HG02678 (cell line): Measurements from ENCODE around the gene KRT81.
"Not testable (repeated sequence)": the region's sequence is repeated elsewhere in the genome, so short reads cannot be mapped to it uniquely, and the experiment has no call there.

Experiments used
- ATAC-seq: cut with Tn5 transposase; IDR thresholded peaks from one replicate; pipeline ENCODE4 v1.9.1; 2021; ENCODE audit warnings: mild to moderate bottlenecking, moderate library complexity; ENCODE audit not compliant: unreplicated experiment

Gene KRT81

DNA sequence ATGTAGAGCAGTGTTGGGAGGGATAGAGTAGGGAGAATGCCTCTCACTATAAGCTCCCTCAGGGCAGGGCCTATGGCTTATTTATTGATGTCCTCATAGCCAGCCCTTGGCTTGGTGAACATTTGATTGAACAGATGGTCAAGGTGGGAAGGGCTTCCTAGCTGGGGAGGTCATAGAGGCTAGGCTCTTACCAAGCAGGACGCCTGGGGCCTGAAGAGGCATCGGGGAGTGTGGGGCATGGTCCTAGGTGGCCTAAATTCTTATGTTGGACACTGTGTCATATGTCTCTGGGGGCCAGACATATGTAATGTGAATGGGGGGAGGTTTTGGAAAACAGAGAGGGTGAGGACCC is 34.8 kb downstream of the KRT81 start:
- ATAC-seq: no peak

DNA sequence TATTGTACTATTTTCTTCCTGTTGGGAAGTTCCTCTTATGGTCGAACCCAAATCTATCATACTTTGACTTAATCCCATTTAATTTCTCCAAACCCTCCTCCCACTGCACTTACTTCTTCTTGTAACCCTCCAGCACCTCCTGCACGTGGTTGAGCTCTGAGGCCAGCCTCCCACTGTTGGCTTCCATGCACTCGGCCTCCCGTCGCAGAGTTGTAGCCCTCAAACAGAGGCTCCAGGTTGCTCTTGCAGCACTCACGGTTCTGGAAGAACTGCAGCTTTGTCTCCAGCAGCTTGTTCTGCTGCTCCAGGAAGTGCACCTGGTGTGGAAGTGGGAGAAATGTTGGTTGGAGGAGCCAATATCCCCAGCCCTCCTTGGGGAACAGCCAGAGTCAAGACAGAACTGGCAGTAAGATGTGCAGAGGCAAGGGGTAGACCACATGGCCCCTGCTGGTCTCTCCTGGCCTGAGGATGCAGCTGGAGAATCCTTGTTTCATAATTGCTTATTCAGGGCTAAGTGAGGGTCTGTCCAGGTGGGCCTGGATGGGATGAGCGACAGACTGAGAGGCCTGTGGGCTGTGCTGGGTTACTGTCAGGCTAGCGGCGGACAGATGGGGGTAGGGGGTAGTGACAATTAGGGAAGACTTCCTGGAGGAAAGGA is 35.3 kb downstream of the KRT81 start:
- ATAC-seq: no peak

DNA sequence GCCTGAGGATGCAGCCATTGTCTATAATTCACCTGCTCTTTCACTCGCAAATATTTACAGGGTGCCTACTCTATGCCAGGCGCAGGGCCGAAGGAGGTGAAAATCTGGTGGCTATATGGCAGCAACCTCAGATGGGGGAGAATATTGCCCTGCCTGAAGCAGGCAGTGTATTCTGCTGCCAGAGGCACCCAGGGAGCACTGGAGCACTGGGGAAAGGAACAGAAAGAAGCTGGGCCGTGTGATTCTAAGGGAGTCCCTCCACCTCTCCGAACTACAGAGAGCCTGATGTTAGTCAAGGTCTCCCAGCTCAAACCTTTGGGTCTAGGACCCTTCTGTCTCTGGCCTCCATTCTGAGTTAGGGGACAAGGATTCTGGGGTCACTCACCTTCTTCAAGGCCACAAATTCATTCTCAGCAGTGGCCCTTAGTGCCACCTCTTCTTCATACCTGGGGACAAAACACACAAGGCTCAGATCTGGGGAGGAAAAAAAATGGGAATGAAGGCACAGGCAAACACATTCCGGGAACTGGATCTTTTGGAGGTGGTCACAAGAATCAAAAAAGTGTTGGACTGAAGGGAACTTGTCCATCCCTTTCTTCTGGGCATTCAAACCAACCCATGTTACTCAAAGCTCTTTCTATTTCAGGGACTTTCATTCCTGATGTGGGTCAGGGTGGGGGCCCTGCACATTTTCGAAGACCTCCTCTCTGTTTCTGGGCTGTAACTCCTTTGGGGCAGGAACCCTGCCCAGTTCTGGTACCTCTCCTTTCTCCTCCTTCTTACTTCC is 36.2 kb downstream of the KRT81 start:
- ATAC-seq: no peak

DNA sequence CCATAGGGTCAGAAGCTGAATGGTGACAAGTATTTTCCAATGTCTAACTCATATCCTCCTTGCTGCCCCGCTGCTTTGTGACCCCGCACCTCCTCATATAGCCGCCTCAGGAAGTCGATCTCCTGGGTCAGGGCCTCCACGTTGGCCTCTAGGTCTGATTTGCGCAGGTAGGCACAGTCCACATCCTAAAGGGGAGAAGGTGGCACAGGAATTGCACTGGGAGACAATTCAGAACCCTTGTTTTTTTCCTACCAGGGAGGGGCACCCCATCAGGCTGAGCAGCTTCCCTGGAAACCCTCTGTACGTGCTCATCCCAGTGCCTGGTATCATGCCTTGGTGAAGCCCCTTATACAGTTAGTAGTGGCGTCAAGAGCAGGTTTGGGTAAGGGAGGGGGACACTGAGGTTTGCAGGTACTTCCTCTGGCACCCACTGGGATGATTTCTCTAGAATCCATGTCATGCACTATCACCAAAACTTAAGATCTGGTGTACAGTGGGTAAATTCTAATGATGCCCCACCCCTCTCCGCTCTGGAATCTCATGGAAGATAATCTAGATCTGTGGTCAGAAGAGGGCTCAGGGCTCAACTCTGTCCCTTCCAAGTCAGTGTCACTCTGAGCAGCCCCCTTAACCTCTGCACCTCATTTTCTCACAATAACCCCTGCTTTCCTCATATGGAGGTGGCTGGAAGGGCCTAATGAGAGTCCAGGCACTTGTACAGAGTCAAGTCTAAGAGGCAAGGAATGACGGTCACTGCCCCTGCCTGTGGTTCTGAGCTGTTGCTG is 37.0 kb downstream of the KRT81 start:
- no peak for ATAC-seq

DNA sequence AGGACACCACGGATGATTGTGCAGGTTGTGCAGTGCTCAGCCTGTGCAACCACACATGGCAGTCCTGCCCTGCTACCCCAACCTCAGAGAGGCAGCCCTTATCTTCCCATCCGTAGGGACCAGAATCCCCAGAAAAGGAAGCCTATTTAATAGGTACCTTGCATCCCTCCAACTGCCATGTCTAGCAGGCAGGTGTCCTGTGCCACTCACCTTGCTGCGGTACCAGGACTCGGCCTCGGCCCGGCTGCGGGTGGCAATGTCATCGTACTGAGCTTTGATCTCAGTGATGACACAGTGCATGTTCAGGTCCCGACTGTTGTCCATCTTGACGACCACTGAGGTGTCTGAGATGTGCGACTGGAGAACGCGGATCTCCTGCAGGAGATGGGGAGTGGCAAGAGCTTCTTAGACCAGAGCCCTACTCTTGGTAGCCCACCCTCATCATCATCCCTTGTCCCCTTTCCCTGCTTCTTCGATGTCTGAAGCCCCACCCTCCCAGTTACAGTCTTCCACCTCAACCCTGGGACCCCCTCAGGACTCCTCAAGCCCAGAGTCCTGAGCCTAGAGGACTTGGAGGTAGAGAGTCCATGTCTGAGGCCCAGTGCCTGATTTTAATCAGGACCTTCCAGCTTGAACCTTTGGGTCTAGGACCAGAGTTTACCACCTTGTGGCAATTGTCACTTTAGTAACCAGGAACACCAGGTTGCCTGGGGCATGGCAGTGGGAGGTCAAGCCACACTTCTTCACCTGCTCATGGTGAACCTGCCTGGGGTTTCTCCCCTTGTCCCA is 37.7 kb downstream of the KRT81 start:
- no peak for ATAC-seq

DNA sequence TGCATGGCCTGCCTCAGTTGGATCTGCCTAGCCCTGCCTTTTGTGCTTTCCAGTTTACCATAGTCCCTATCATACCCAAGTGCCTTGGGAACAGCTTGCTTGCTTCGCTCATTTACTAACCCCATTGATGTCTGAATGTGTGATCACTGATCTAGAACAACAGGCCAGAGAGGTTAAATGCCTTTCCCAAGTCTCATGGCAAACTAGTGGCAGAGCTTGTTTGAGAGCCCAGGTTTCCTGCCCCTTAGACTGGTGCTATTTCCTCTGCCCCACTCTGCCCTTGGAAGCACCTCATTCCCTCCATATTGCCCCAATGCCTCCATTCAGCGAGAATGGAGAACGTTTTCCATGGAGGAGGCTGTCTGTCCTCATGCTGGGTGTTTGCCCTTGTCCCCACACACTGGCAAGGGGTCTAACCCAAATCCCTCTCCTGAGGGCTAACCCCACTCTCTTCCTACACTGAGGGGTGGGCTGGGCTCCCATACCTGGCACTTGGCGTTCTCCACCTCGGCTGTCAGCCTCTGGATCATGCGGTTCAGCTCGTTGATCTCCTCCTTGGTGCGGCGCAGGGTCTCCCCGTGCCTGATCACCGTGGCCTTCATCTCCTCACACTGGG is 38.5 kb downstream of the KRT81 start:
- no peak for ATAC-seq

DNA sequence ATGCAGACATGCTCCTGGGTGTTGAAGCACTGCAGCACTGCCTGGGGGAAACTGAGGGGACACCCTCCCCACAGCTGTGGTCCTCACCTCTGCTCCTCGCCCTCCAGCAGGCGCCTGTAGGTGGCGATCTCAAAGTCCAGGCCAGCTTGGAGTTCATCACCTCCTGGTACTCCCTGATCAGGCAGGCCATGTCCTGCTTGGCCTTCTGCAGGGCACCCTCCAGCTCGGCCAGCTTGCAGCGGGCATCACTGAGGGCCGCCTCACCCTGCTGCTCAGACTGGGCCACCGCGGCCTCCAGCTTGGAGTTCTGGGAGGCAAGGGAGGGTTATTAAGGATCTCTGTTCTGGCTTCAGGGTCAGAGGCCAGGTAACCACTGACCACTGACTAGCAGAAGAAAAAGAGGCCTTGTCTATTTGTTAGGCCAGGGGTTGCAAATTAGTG is 39.1 kb downstream of the KRT81 start:
- ATAC-seq: not testable (repeated sequence)

DNA sequence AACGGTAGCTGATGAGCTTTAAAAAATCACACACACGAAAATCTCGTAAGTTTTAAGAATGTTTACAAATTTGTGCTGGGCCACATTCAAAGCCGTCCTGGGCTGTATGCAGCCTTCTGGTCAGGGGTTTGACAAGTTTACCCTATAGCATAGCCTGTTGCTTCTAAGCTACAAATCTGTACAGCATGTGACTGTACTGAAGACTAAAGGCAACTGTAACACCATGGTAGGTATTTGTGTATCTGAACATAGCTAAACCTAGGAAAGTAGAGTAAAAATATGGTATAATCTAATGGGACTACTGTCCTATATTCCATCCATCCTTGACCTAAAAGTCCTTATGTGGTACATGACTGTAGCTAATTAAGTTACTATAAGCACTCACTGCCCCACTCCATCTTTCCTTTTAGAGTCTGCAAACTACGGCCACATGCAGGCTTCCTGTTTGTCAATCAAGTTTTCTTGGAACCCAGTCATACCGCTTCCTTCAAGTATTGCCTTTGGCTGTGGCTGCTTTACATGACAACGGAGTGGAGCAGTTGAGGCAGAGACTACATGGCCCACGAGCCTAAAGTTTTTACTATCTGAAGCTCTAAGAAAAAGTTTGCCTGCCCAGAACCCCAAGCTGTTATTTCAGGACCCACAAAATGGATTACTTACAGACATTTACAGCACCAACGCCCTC is 39.8 kb downstream of the KRT81 start:
- no peak for ATAC-seq

DNA sequence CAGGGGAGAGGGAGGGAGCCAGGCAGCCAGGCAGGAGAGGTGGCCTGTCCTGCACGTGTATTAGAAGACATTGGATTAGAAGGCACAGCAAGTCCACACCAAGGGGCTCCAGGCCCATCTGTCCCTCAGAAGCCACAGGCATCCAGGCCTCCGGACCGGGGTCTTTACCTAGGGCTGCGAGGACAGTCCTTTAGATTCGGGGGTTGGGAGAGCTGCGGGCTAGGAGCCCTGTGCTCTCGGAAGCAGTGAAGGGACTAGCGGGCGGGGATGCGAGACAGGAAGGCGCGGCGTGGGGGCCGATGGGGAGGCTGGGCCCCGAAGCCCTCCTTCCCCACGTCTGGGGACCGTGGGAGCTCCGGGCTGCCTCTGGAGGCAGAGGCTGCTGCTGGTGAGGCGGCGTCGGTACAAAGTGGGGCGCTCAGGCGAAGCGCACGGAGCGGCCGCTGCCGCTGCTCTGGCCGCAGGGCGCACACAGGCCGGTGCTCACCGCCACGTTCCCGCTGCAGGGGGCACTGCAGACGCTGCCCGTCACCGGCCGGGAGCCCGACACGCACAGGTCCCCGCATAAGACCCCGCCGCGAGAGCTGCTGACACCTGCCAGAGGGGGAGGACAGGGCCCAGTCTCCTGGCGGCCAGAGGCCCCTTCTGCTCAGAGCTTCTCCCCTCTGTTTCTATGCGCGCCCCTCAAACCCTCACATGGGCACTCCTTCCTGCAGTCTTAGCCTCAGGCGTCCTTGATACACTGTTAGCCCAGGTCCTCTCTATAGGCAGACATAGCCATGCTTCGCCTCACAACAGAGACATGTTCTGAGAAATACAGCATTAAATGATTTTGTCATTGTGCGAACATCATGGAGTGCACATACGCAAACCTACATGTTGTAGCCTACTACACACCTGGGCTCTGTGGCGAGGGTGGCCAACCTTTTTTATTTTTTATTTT is 41.0 kb downstream of the KRT81 start:
- ATAC-seq: no peak

DNA sequence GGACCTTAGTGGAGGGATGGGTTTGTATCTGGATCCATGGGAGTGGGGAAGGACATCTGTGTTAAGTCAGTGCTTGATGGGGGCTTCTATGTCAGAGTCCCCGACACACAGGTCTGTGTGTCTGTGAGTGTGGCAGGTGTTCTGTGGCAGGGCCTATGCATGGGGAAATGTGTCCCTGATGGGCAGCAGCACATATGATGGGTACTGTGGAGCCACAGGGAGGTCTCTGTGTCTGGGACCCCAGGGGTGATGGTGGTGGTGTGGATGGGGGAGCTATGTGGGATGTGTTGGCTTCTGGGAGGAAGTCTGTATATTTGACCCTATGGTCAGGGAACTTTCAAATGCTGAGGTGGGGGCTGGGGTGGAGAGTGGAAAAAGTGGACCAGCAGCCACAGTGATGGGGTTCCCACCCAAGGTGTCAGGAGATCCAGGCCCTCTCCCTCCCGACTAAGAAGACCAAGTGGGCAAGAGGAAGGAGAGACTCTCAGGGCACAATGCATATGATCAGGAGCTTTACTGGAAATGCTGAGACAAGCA is 41.8 kb downstream of the KRT81 start:
- ATAC-seq: no peak

DNA sequence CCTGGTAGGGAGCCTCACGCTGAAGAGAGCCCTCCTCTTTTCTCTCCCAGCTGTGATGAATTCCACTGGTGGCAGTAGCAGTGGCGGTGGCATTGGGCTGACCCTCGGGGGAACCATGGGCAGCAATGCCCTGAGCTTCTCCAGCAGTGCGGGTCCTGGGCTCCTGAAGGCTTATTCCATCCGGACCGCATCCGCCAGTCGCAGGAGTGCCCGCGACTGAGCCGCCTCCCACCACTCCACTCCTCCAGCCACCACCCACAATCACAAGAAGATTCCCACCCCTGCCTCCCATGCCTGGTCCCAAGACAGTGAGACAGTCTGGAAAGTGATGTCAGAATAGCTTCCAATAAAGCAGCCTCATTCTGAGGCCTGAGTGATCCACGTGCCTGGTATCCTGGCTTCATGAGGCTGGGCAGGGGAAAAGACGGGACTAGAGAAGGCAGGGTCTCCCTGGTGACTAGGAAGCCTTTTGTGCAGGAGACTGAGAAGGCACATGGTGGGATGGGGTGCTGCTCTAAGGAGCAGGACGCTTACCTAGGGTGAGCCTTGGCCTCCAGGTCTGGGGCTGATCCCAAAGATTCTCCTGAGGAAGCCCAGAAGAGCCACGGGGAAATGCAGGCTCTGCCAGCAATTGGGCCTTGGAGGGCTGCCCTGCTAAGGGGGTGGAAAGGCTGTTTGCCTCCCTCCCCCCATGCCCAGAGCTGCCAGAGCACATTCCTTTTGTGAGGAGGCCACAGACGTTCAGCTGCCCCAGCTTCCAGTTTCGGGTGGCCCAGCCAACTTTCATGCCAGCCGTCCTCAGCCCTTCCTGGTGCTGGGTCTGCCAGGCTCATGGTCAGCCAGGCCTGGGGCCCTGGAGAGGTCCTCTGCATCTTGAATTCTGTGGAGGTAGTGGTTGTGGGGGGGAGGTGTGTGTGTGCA is 42.5 kb downstream of the KRT81 start:
- no peak for ATAC-seq

DNA sequence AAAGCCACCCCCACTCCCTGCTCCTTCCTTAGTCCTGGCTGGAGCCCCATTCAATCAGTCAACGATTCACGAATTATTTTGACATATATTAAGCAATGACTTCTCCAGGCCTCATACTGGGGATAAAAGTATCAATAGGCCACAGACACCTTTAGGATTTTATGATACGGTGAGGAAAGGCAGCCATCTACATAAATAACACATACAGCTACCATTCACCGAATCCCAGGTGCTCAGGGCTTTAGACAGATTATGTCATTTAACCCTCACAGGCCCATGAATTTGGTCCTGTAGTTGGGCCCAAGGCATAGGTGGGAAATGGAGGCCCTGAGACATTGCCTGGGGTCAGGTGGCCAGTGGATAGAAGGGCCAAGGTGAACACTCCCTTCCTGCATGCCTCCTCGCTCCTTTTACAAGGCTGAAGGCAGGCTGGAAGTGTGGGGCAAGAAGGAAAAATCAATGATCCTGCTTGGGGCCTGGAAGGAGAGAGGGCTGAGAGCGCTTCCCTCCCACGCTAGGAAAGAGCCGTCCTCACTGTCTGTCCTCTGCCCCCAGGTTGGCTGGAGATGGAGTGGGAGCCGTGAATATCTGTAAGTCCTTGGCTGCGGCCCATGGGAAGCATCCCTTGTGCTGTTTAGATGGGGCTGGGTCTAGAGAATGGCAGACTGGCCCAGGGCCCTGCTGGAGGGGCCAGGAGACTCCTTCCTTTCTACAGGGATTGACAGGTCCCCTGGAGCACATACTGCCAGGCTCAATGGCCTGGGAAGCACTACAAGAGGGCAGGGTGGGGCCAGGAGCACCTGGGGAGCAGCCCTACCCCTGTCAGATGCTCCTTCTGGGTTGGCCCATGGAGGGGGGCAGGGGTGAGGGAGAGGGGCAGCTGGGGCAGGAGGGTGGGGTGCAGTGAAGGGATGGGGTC is 43.5 kb downstream of the KRT81 start:
- no peak for ATAC-seq

DNA sequence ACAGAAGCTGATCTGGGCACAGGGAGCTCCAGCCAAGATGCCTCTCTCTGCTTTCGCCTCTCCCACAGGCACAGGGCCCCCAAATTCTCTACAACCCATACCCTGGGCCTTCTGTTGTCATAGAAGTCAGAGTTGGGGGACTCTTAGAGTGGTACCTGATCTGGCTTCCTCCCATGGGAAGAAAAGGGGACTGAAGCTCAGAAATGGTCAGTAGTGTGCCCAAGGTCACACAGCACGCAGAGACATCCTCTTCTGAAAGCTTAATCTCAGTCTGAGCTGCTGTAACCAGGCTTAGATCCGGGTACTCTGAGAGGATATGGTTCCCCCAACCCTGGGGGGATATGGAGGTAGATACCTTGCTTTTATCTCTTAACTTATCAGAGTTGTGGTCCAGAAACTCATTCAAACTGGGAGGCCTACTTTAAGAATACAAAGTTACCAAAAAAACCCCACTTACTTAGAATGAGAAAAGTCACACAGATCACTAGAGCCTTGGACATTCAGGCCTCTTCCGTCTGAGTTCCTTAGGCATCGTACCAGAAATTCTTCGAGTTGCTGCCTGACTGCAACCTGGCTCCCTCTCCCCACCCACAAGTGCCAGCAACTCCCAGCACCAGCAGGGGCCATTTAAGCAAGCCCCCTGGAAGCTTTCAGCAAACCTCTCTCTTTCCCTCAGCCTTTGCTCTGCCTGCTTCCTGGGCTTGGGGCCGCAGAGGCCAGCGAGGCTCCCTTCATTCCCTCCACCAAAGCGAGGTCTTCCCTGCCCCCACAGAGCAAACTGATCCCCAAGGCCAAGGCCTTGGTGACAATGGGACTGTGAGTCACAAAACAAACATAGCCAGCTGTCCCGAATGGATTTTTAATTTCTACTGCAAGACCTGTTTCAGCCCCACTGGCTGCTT is 44.4 kb downstream of the KRT81 start:
- no peak for ATAC-seq

DNA sequence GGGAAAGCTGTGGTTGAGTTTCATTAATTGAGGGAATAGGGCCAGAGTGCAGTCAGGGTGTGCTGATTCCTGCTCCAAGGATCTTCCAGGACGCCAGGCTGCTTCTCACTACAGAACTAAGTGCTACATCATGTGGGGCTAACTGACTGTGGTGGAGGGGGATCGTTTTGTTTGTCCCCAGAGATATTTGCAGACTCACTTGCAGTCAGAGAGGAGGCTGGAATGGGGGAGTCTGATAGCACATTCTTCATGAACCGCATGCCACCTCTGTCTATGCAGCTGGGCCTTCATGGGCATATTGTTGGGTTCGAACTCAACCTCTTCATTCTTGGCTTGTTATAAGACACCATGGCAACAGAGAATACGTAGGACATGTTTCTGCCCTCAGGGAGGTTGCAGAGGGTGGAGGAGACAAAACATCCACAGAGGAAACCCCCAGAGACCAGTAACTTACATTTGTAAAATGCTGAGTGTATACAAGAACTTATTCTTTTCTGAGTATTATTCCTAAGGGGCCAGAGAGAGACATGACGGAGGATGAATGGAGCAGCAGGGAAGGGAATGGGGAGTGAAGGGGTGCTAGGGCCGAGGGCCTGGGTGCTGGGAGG is 45.3 kb downstream of the KRT81 start:
- ATAC-seq: no peak
